ENCODE measurements around the gene FCRL6. TPM values are rescaled to one million over a fixed set of nuclear protein-coding genes. Genes with fewer than 3 reads are reported as not detected.

The FCRL6 gene
- total RNA-seq (2022; extraction: Qiagen RNA extraction) = not detected in 5 replicates

GRCh38 chr1:159802111-159802510 is at the start of gene FCRL6:
FCRL6 (plus strand) TSS chr1:159802360; CDS start chr1:159802425, 65 bp downstream.

DNA sequence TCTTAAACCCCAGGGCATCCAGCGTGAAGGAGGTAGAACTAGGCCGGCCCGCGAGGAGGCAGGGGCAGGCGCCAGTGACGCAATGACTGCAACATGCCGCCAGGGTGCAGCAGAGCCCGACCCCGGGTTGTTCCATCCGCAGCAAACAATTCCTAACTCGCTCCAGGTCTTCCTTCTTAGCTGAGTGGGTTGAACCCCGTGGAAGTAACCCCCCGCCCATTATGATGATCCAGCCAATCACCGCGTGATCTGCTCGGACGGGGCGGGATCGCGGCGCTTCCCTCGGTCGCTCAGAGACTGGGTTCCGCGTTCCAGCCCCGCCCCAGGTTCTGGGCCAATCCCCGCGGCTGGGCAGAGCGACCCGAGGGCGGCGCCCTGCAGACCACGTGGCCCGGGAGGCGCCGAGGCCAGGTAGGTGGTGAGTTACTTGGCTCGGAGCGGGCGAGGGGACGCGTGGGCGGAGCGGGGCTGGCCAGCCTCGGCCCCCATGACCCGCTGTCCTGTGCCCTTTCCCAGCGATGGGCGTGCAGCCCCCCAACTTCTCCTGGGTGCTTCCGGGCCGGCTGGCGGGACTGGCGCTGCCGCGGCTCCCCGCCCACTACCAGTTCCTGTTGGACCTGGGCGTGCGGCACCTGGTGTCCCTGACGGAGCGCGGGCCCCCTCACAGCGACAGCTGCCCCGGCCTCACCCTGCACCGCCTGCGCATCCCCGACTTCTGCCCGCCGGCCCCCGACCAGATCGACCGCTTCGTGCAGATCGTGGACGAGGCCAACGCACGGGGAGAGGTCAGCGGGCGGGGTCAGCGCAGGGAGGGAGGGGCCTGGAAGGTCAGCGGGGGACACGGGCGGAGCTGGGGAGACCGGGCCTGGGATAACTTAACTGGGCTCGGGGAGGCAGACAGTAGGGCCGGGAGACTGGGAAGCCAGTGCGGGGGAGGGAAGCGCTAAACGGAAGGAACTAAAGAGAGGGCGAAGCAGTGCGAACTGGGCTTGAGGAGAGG is 21.3 kb upstream of the FCRL6 start, which contains the start of gene DUSP23:
TSS of gene DUSP23 (plus strand) at position 380 of the 1,000 bp plus-strand sequence. CDS start at position 519, 139 bp downstream.

DNA sequence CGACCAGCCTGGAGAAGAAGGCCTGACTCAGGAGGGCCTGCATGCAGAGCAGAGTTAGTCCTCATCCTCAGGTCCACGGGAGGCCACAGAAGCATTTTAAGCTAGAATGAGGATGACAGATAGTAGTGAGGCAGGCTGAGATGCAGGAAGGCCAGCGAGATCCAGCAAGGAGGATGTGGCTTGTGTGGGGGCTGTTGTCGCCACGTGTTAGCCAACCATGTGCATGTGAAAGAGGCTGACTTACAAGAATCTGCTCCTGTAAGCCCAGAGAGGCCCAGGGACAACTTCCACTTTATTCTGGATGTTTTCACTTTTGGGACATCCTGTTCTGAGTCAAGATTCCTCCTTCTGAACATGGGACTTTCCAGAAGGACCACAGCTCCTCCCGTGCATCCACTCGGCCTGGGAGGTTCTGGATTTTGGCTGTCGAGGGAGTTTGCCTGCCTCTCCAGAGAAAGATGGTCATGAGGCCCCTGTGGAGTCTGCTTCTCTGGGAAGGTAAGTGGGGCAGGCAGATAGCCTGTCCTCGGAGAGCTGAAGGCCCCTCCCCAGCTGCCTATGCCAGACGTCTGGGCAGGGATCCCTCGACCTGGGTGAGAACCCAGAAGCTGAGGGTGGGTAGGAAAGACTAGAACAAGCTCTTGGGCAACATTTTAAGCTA is 24.4 kb downstream of the FCRL6 start, which contains the start of gene SLAMF8:
TSS of gene SLAMF8 (plus strand) at position 433 of the 661 bp plus-strand sequence. CDS start at position 459, 26 bp downstream.

GRCh38 chr1:159862557-159862956 is 60.4 kb downstream of the FCRL6 start, which contains the start of gene VSIG8:
VSIG8 (minus strand) TSS chr1:159862657; CDS start chr1:159862521, 136 bp downstream.

Other genes with a start within 250 kb of the FCRL6 start
- gene APCS, start 214.5 kb upstream of the FCRL6 start, total RNA-seq (2022; extraction: Qiagen RNA extraction) = not detected in 5 replicates
- not detected in 5 replicates for gene CRP, start 87.8 kb upstream of the FCRL6 start, total RNA-seq (2022; extraction: Qiagen RNA extraction)
- 43.4 to 79.4 TPM (median 74.8 TPM) in 5 replicates for gene DUSP23, start 21.4 kb upstream of the FCRL6 start, total RNA-seq (2022; extraction: Qiagen RNA extraction)
- gene SLAMF8, start 24.5 kb downstream of the FCRL6 start, total RNA-seq (2022; extraction: Qiagen RNA extraction) = 0.08 to 0.20 TPM (median 0.15 TPM) in 5 replicates
- 0.08 to 0.15 TPM in 2 of 5 replicates, not detected in the others for gene VSIG8, start 60.3 kb downstream of the FCRL6 start, total RNA-seq (2022; extraction: Qiagen RNA extraction)
- 0.41 to 0.83 TPM (median 0.59 TPM) in 5 replicates for gene CFAP45, start 97.8 kb downstream of the FCRL6 start, total RNA-seq (2022; extraction: Qiagen RNA extraction)
- gene TAGLN2, start 123.1 kb downstream of the FCRL6 start, total RNA-seq (2022; extraction: Qiagen RNA extraction) = 973 to 1,035 TPM (median 1,022 TPM) in 5 replicates
- 0.11 to 0.25 TPM (median 0.14 TPM) in 5 replicates for gene IGSF9, start 143.3 kb downstream of the FCRL6 start, total RNA-seq (2022; extraction: Qiagen RNA extraction)
- 0.22 to 0.68 TPM (median 0.56 TPM) in 5 replicates for gene SLAMF9, start 151.9 kb downstream of the FCRL6 start, total RNA-seq (2022; extraction: Qiagen RNA extraction)
- gene PIGM, start 229.6 kb downstream of the FCRL6 start, total RNA-seq (2022; extraction: Qiagen RNA extraction) = 3.7 to 5.7 TPM (median 4.3 TPM) in 5 replicates

Measured in A549 treated with Hydrocortisone at 1 μM for 4 hours (cell line).